ENCODE data around the gene POLDIP2. TPM values are rescaled to one million over a fixed set of nuclear protein-coding genes. Genes with fewer than 3 reads are reported as not detected.
A peak's percentile ranks its signal among the peaks of the same experiment; 100 is the strongest.

POLDIP2 gene
- total RNA-seq, 4 donors from 2014 or later = 217 to 281 (median 237) TPM

GRCh38 chr17:28370035-28370743 lies 12.9 kb upstream of the POLDIP2 start, which contains the start of gene VTN:
Gene VTN (minus strand): TSS chr17:28370307. CDS start chr17:28370203, 104 bp downstream.
- H3K4me1 ChIP-seq = peaks cover 10 to 11% of the 10 kb centered on the region in 2 donors
- in situ Hi-C loops (cut with MboI; ENCODE audit: low sequenced_read_pairs in 4 of 4) = loop anchor here in 1 of 4 donors (25.0 kb wide), 1 partner anchor 592 kb away; the partner anchor contains the start of gene PHF12
- no peaks in the 10 kb centered on the region for H3K27me3 ChIP-seq
- no peak for ATAC-seq
- no peak for DNase-seq
- H3K4me3 ChIP-seq = peak within 1 kb of the TSS; percentile 58 to 77 (median 64)
- no peak for TF ChIP-seq POLR2A (IDR thresholded peaks at IDR 0.05)
- no peak for TF ChIP-seq CTCF (IDR thresholded peaks at IDR 0.05 in 4 of 5, conservative IDR thresholded peaks at IDR 0.05 in 1 of 5)
- intact Hi-C loops (cut with DNase I; ENCODE audit: low total_unique reads) = loop anchor here (2.0 kb wide), 1 partner anchor 13 kb away; the partner anchor contains the start of gene POLDIP2
- peak within 1 kb of the TSS; percentile 32 to 44 (median 37) for H3K27ac ChIP-seq
- H3K36me3 ChIP-seq = no peaks in the 10 kb centered on the region
- no peaks in the 10 kb centered on the region for H3K9me3 ChIP-seq

GRCh38 chr17:28369684-28370034 lies 12.3 kb upstream of the POLDIP2 start:
- Histone ChIP-seq H3K4me3 (no peak overlapping the region), H3K4me1 (peaks cover 10 to 11% of the 10 kb centered on the region in 2 donors), H3K9me3 (no peaks in the 10 kb centered on the region), H3K27me3 (no peaks in the 10 kb centered on the region), H3K27ac (no peak overlapping the region), H3K36me3 (peaks cover 0 to 1% of the 10 kb centered on the region in 2 donors)
- DNase-seq (no peak), ATAC-seq (no peak)
- intact Hi-C loops (cut with DNase I; ENCODE audit: low total_unique reads) (loop anchor here (2.0 kb wide), 1 partner anchor 13 kb away; the partner anchor contains the start of gene POLDIP2), in situ Hi-C loops (cut with MboI; ENCODE audit: low sequenced_read_pairs in 4 of 4) (loop anchor here in 1 of 4 donors (25.0 kb wide), 1 partner anchor 593 kb away; the partner anchor contains the start of gene PHF12)
- TF ChIP-seq CTCF (IDR thresholded peaks at IDR 0.05 in 4 of 5, conservative IDR thresholded peaks at IDR 0.05 in 1 of 5) (no peak), POLR2A (IDR thresholded peaks at IDR 0.05) (no peak)

- TF ChIP-seq POLR2A (IDR thresholded peaks at IDR 0.05) = no peak
- TF ChIP-seq CTCF (IDR thresholded peaks at IDR 0.05 in 4 of 5, conservative IDR thresholded peaks at IDR 0.05 in 1 of 5) = no peak
- Histone ChIP-seq H3K27me3 (no peaks in the 10 kb centered on the region), H3K9me3 (no peaks in the 10 kb centered on the region), H3K36me3 (peaks cover 0 to 7% of the 10 kb centered on the region in 2 donors), H3K4me3 (no peak overlapping the region), H3K27ac (no peak overlapping the region), H3K4me1 (peaks cover 10 to 11% of the 10 kb centered on the region in 2 donors)
- DNase-seq (no peak), ATAC-seq (no peak)
- intact Hi-C loops (cut with DNase I; ENCODE audit: low total_unique reads) (no loop called here), in situ Hi-C loops (cut with MboI; ENCODE audit: low sequenced_read_pairs in 4 of 4) (loop anchor here in 1 of 4 donors (25.0 kb wide), 1 partner anchor 593 kb away; the partner anchor contains the start of gene PHF12)
Measured at GRCh38 chr17:28368915-28369683, 11.8 kb upstream of the POLDIP2 start.

GRCh38 chr17:28368306-28368831 lies 11.0 kb upstream of the POLDIP2 start:
- no peaks in the 10 kb centered on the region for H3K27me3 ChIP-seq
- TF ChIP-seq POLR2A (IDR thresholded peaks at IDR 0.05) = no peak
- no peak for TF ChIP-seq CTCF (IDR thresholded peaks at IDR 0.05 in 4 of 5, conservative IDR thresholded peaks at IDR 0.05 in 1 of 5)
- no peak overlapping the region for H3K27ac ChIP-seq
- in situ Hi-C loops (cut with MboI; ENCODE audit: low sequenced_read_pairs in 4 of 4) = loop anchor here in 1 of 4 donors (25.0 kb wide), 1 partner anchor 594 kb away; the partner anchor contains the start of gene PHF12
- DNase-seq (no peak), ATAC-seq (no peak)
- H3K4me3 ChIP-seq = no peak overlapping the region
- intact Hi-C loops (cut with DNase I; ENCODE audit: low total_unique reads) = no loop called here
- peaks cover 10 to 11% of the 10 kb centered on the region in 2 donors for H3K4me1 ChIP-seq
- H3K9me3 ChIP-seq = no peaks in the 10 kb centered on the region
- peaks cover 0 to 14% of the 10 kb centered on the region in 2 donors for H3K36me3 ChIP-seq
